Left renal pelvis (tissue), 4 donors: ENCODE data around the gene PRSS12. TPM values are rescaled to one million over a fixed set of nuclear protein-coding genes. Genes with fewer than 3 reads are reported as not detected.
A peak's percentile ranks its signal among the peaks of the same experiment; 100 is the strongest.
"Not testable (repeated sequence)": the region's sequence is repeated elsewhere in the genome, so short reads cannot be mapped to it uniquely, and the experiment has no call there.

Experiments
- DNase-seq, 4 donors: peaks; one replicate each; pipeline ENCODE4 v3.0.0-alpha.2; 2013; ENCODE audit warnings: low read depth in 4 of 4, low spot score in 3 of 4
- polyA plus RNA-seq, 4 donors: library from polyadenylated mRNA; unstranded; fragments of 120-200 nt; gene quantifications; one replicate each; pipeline ENCODE4 v1.2.1, GENCODE V29; 2013; ENCODE audit not compliant: insufficient read length in 4 of 4

The PRSS12 gene
- polyA plus RNA-seq, 4 donors = 7.4 to 20.9 (median 15.5) TPM

DNA sequence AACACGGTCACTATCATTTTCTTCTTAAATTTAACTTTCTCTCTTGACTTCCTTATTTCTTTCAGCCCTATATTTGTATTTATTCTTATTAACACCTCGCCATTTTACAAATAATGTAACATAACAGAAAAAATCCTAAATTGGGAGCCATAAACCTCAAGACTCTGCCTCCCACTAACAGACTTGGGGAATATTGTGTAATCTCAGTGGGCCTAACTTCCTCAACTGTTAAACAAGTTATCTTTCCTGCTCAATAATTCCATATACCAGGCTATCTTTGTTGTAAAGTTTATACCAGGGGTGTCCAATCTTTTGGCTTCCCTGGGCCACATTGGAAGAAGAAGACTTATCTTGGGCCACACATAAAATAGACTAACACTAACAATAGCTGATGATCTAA is 26.2 kb downstream of the PRSS12 start:
- DNase-seq = no peak

DNA sequence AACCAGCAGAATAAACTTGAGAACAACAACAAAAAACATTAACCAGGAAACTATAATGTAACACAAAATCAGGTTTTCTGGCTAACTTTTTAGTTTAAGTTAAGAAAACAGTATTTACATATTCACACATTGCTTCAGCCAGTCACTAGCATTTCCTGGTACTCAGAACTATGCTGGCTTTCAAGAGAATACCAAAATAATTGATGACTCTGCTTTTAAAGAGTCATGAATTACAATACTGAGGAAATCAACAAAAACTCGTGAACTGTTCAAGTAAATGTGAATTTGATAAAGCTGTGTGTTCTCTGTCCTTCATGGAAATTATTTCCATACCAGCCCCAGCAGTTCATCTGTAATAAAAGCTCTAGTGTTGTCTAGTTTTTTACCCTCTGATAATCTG is 27.4 kb downstream of the PRSS12 start:
- no peak for DNase-seq

DNA sequence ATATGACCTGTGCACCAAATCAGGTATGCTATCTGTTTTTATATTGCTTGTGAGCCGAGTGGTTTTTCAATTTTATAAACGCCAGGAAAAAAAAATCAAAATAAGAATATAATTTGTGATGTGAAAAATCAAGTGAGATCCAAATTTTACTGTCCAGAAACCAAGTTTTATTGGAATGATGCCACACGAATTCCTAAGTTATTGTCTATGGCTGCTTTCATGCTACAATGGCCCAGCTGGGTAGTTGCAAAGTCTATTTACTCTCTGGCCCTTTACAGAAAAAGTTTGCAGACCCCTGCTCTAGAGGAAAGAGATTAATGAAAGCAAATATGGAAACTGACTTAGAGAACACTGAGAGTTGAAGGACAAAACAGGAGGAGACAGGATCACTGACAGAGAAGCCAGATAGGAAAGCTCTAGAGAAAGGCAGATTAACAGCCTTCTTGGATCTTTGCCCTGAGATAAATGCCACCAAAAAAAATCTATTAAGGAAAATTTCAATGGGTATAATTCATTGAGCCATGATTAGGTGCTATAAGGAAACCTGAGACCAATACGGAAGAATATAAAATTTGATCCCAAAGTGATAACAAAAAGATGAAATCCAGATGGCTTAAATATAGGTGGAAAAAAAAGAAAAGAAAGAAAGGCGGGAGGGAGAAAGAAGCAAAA is 29.8 kb downstream of the PRSS12 start:
- DNase-seq = no peak

DNA sequence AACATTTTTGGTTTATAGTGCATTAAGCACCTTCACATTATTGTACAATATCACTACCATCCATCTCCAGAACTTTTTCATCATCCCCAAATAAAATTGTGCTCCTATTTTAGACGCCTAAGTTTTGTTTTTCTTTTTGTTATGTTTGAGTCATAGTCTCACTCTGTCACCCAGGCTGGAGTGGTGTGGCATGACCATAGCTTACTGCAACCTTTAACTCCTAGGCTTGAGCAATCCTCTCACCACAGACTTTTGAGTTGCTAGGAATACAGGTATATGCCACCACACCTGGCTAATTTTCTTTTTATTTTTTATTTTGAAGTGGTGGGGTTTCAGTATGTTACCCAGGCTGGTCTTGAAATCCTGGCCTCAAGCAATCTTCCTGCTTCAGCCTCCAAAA is 33.9 kb downstream of the PRSS12 start:
- DNase-seq = no peak

DNA sequence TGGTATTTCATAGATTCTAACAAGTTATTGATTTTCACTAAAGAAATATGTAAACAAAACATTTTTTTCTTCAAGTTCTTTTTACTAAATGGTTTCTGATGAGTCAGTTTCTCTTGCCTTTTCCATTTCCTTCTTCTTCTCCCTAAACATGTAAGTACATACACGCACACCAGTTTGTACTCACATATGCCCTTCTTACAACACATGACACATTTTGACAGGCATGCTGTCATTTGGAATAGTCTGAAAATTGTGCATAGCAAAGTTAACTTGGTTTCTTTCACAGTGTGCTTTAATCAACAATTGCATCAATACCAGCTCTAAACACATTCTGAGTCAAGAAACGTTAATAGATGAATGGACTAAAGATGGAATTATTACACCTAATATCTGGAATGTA is 35.1 kb downstream of the PRSS12 start:
- no peak for DNase-seq

DNA sequence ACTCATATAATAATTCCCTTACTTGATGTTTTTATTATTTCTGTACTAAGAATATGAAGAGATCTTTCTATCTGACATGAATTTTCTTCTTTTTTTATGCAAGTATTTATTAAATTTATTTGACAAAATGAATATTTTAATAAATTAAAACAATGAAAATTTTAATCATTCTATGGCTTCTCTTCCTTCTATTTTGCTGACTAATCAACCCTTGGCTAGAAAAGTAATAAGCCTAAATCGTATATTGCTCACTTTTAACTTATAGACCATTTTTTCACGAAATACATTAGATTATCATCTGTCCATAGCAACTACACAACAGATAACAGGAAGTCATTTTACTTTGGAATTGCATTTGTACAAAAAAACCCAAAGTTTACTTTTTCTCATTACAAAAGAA is 38.6 kb downstream of the PRSS12 start:
- DNase-seq = no peak

- DNase-seq = no peak
These were observed 39.7 kb downstream of the PRSS12 start for GRCh38 chr4:118313098-118313497.

DNA sequence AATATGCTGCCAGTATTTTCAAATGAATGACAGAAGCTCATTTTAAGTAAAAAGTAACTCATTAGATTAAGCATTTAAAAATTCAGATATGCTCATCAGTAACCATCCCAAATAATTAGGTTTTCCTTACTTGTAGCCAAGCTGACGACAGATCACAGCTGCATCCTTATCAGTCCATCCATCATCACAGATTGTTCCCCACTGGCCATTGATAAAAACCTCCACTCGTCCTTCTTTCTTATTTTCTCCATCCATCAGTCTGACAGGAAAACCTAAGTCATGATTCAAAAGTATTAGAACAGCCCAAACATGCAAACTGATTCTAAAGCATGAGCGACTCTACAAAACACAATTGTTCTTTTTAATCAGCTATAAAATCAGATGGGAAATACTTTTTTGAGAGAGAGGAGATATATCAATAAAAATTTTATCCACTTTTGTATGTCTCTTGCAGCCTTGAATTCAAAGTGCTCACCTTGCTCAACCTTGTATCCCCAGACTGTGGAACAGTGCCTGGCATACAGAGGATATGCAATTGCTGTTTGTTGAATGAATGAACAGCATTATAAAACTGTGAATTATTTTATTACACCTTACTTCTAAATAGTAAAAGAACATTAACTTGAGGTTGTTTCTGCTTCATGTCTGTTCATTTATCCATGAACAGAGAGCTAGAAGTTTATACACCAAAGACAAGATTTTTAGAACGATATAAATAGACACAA is 44.3 kb downstream of the PRSS12 start:
- no peak for DNase-seq

DNA sequence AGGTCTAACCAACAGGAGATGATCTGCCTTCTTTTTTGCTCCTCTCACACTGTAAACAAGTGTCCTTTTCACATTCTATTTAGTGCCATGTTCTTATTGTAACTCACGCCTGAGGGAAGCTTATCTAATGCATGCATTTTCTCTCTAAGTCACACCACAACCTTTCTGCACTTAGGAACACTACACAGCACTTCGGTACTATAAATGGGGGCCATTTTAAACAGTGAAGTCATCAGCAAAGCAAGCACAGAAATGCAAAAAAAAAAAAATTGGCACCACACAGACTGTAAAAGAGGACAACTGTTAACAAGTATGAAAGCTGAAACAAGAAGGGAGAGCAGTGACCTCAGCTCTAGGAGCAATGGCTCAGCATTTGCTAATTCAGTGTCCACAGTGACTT is 45.2 kb downstream of the PRSS12 start:
- DNase-seq = no peak

DNA sequence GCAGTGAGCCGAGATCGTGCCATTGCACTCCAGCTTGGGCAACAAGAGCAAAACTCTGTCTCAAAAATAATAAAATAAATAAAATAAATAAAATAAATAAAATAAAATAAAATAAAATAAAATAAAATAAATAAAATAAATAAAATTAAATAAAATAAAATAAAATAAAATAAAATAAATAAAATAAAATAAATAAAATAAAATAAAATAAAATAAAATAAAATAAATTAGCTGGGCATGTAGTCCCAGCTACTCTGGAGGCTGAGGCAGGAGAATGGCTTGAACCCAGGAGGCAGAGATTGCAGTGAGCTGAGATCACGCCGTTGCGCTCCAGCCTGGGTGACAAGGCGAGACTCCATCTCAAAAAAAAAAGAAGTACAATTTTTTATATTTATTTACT is 53.2 kb downstream of the PRSS12 start:
- not testable (repeated sequence) for DNase-seq

DNA sequence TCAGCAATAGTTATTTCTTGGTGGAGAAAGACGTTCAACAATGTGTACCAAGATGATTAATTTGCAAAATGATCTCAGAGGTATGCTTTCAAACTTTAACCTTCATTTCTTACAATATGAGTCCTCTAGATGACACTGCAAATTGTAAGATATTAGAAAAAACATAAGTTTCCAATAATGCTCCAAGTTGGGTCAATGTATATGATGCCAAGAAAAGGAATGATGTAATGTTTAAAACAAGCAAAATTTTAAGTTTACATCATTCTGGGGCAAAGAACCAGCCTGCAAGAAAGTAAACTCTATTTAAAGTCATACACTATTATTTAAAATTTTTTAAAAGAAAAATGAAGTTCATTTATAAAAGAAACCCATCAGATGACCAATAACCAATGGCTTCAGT is 56.1 kb downstream of the PRSS12 start:
- DNase-seq = no peak

GRCh38 chr4:118290951-118291350 is 61.9 kb downstream of the PRSS12 start:
- DNase-seq = no peak

- no peak for DNase-seq
These were observed 63.0 kb downstream of the PRSS12 start for GRCh38 chr4:118289794-118290193.

DNA sequence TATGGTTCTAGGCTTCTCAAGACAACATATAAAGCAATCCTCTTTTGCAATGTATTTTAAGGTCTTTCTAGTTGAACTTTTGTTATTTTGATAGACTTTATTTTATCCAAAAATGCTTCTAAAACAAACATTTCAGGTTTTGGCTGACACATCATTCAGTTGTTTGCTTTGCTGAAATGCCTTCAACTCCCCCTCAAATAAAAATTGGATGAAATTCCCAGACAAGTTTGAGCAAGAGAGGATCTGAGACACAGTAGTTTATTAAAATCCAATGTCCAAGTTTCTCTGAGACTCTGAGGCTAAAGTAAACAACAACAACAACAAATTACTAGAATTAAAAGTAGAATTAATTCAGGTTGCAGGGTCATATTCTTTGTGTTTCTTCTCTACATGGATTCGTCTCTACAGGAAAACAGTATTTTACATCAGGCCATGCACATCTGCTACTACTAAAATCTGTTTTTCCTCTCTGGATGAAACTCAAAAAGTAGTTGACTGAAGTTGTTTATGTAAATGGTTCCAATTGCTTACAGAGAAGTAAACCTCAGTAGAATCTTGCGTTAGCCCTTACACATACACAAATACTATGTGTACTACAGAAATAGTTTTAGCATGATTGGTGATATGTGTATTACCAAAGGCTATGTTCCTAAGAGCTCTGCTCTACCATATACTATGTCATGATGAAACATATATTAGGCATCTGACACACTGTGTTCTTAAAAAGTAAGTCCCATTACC is 64.9 kb downstream of the PRSS12 start:
- no peak for DNase-seq

- no peak for DNase-seq
These were observed 66.1 kb downstream of the PRSS12 start for GRCh38 chr4:118286685-118287084.

DNA sequence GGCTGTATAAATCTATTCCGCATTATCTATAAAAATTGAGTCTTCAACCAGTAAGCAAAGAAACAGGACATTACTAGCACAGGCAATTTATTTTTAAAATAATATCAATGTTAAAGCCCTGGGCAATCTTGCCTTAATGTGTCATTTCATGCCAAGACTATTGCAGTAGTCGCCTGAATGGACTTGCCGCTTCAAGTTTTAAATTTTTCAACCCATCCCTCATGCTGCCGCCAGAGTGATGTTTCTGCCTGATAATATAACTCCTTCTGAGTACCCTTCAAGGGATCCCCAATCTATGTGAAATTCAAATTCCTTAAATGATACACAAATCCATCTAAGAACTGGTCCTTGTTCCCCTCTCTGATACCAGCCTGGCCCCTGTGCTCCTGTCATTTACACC is 66.9 kb downstream of the PRSS12 start:
- no peak for DNase-seq

- no peak for DNase-seq
These were observed 68.6 kb downstream of the PRSS12 start for GRCh38 chr4:118284169-118284568.

DNA sequence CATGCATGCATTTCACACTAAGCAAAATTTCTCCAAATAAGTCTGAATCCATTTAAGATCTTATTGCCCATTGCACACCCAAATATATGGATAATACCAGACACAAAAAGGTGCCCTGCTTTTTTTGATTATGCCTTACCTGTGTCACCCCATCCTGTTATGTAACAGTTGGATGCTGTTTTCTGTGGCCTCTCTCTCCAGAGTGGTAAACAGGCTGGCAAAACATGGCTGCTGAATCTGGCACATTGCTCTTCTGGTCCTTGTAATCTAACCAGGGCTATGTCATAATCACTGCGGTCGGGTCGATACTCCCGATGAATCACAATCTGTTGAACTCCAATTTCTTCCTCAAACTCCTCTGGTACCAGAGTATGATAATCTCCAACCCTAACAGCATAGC is 70.1 kb downstream of the PRSS12 start:
- no peak for DNase-seq

GRCh38 chr4:118281611-118282442 is 71.0 kb downstream of the PRSS12 start:
- no peak for DNase-seq

DNA sequence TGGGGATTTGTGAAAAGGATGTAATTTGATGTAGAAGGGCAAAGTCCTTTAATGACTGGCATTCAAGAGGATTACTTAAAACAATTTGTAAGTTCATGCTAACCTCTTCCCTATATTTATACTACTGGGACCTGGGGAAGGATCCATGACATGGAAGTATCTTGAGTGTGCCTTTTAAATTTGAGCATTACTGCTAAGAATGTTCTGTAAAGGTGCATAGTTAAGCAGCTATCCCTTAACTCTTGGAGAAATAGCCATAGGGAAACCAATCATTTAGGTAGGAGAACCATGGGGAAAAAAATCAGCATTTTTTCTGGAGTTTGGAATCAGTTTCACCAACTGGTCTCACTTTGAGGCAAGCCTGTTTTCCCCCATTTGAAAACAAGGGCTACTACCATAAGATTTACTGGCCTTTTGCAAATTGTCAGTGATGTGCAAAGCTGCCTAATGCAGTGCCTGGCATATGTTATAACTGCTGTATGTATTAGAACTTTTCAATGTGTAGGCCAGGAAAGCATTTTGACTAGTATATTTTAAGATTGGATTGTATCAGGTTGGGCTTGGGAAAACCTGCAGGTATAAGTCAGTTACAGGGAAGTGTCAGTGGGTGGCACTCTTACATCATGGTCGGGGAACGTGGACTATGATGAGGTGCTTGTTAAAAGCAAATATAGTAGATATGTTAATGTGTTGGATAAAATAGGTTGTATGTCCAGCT is 72.1 kb downstream of the PRSS12 start:
- peak in 1 of 4 donors; percentile 47 for DNase-seq
